ENCODE measurements around the gene GAS6. TPM values are rescaled to one million over a fixed set of nuclear protein-coding genes. Genes with fewer than 3 reads are reported as not detected.

Gene GAS6
- total and polyA plus RNA-seq, 2 donors (not counting 3 experiments of a cell fraction or from before 2014, with no cell fraction given), result 69.2 to 109 TPM

- Histone ChIP-seq H3K36me3 (ENCODE audit: control insufficient read depth in 2 of 2, extremely low read depth in 1 of 2, insufficient read depth in 2 of 2, low read length in 2 of 2) (no peaks in the 10 kb centered on the region), H3K27me3 (ENCODE audit: control insufficient read depth in 2 of 2, insufficient read depth in 2 of 2, low read length in 2 of 2) (peaks cover 9 to 10% of the 10 kb centered on the region in 2 experiments), H3K4me1 (ENCODE audit: control insufficient read depth, extremely low read depth, insufficient read depth, low read length) (no peaks in the 10 kb centered on the region), H2AFZ (ENCODE audit: low read depth, low read length) (no peak overlapping the region), H4K20me1 (replicated peaks; ENCODE audit: control insufficient read depth, extremely low read depth, insufficient read depth, low read length) (no peaks in the 10 kb centered on the region), H3K79me2 (ENCODE audit: control insufficient read depth, insufficient read depth, low read length) (no peaks in the 10 kb centered on the region), H3K27ac (ENCODE audit: insufficient read depth, low read depth, low read length) (no peak overlapping the region), H3K9ac (replicated peaks; ENCODE audit: extremely low read depth, insufficient read depth, low read length) (no peak overlapping the region), H3K4me3 (replicated peaks in 1 of 3; ENCODE audit: insufficient read depth in 1 of 3, low read depth in 1 of 3, low read length in 3 of 3) (no peak overlapping the region), H3K9me3 (replicated peaks; ENCODE audit: control insufficient read depth, insufficient read depth, low read length) (no peaks in the 10 kb centered on the region), H3K9me1 (replicated peaks; ENCODE audit: control insufficient read depth, extremely low read depth, insufficient read depth, low read length) (no peaks in the 10 kb centered on the region), H3K4me2 (ENCODE audit: insufficient read depth, low read length) (no peak overlapping the region)
- dilution Hi-C loops (cut with MboI; ENCODE audit: extremely low pct_ligation_motif_present, low sequenced_read_pairs) (no loop called here), intact Hi-C loops (cut with micrococcal nuclease) (loop anchor here (2.0 kb wide), 2 partner anchors 43 to 89 kb away; no protein-coding TSS in a partner anchor)
- FAIRE-seq (no peak), DNase-seq (ENCODE audit: low read depth, low spot score) (no peak)
- no TSS peak for BruUV-seq (replicated peaks)
- POLR2A ChIA-PET, result no interaction called here
- CTCF ChIA-PET, result no interaction called here
- TF ChIP-seq MAX (IDR thresholded peaks at IDR 0.05; ENCODE audit: insufficient read depth, insufficient read length) (no peak), POLR2A (IDR thresholded peaks at IDR 0.05; ENCODE audit: low read depth, low read length) (no peak), JUN (IDR thresholded peaks at IDR 0.05; ENCODE audit: borderline replicate concordance, insufficient read depth, insufficient read length, low read depth) (no peak), POLR2AphosphoS5 (IDR thresholded peaks at IDR 0.05; ENCODE audit: insufficient read depth, low read depth, low read length) (no peak), FOS (IDR thresholded peaks at IDR 0.05; ENCODE audit: borderline replicate concordance, insufficient read depth, low read length) (no peak), GATA2 (IDR thresholded peaks at IDR 0.05; ENCODE audit: insufficient read depth, insufficient read length, low read depth, low read length) (no peak), EZH2 (IDR thresholded peaks at IDR 0.05; ENCODE audit: borderline replicate concordance, low read depth, low read length, severe bottlenecking) (no peak)
Observed at GRCh38 chr13:113905942-113906341, 42.1 kb upstream of the GAS6 start.

- POLR2A ChIA-PET, result no interaction called here
- no peaks in the 10 kb centered on the region for H3K4me1 ChIP-seq (ENCODE audit: control insufficient read depth, extremely low read depth, insufficient read depth, low read length)
Observed at GRCh38 chr13:113905018-113905417, 41.1 kb upstream of the GAS6 start.

More at GRCh38 chr13:113905018-113905417, 41.1 kb upstream of the GAS6 start:
- no peak overlapping the region for H3K4me3 ChIP-seq (replicated peaks in 1 of 3; ENCODE audit: insufficient read depth in 1 of 3, low read depth in 1 of 3, low read length in 3 of 3)
- H3K36me3 ChIP-seq (ENCODE audit: control insufficient read depth in 2 of 2, extremely low read depth in 1 of 2, insufficient read depth in 2 of 2, low read length in 2 of 2), result no peaks in the 10 kb centered on the region
- no TSS peak for BruUV-seq (replicated peaks)
- intact Hi-C loops (cut with micrococcal nuclease), result loop anchor here (2.0 kb wide), 2 partner anchors 42 to 88 kb away; no protein-coding TSS in a partner anchor
- H3K9me1 ChIP-seq (replicated peaks; ENCODE audit: control insufficient read depth, extremely low read depth, insufficient read depth, low read length), result no peaks in the 10 kb centered on the region
- DNase-seq (ENCODE audit: low read depth, low spot score) (no peak), FAIRE-seq (no peak)
- TF ChIP-seq POLR2A (IDR thresholded peaks at IDR 0.05; ENCODE audit: low read depth, low read length) (no peak), GATA2 (IDR thresholded peaks at IDR 0.05; ENCODE audit: insufficient read depth, insufficient read length, low read depth, low read length) (no peak), FOS (IDR thresholded peaks at IDR 0.05; ENCODE audit: borderline replicate concordance, insufficient read depth, low read length) (no peak), MAX (IDR thresholded peaks at IDR 0.05; ENCODE audit: insufficient read depth, insufficient read length) (no peak), POLR2AphosphoS5 (IDR thresholded peaks at IDR 0.05; ENCODE audit: insufficient read depth, low read depth, low read length) (no peak), CTCF (IDR thresholded peaks at IDR 0.05; ENCODE audit: extremely low read depth in 1 of 2, insufficient read depth in 1 of 2, low read depth in 1 of 2, low read length in 2 of 2) (no peak), JUN (IDR thresholded peaks at IDR 0.05; ENCODE audit: borderline replicate concordance, insufficient read depth, insufficient read length, low read depth) (no peak), EZH2 (IDR thresholded peaks at IDR 0.05; ENCODE audit: borderline replicate concordance, low read depth, low read length, severe bottlenecking) (no peak), MYC (IDR thresholded peaks at IDR 0.05; ENCODE audit: low read depth, low read length) (no peak)
- dilution Hi-C loops (cut with MboI; ENCODE audit: extremely low pct_ligation_motif_present, low sequenced_read_pairs), result no loop called here
- H3K27ac ChIP-seq (ENCODE audit: insufficient read depth, low read depth, low read length), result no peak overlapping the region
- no peak overlapping the region for H3K9ac ChIP-seq (replicated peaks; ENCODE audit: extremely low read depth, insufficient read depth, low read length)
- H3K27me3 ChIP-seq (ENCODE audit: control insufficient read depth in 2 of 2, insufficient read depth in 2 of 2, low read length in 2 of 2), result peaks cover 0 to 9% of the 10 kb centered on the region in 2 experiments
- no peaks in the 10 kb centered on the region for H3K9me3 ChIP-seq (replicated peaks; ENCODE audit: control insufficient read depth, insufficient read depth, low read length)
- H3K79me2 ChIP-seq (ENCODE audit: control insufficient read depth, insufficient read depth, low read length), result no peaks in the 10 kb centered on the region
- CTCF ChIA-PET, result interaction anchor here (0.5 to 2.1 kb wide), 29 partner anchors 10 to 1108 kb away, joined by 3 to 21 read pairs (median 5); no protein-coding TSS in a partner anchor
- H2AFZ ChIP-seq (ENCODE audit: low read depth, low read length), result no peak overlapping the region
- H3K4me2 ChIP-seq (ENCODE audit: insufficient read depth, low read length), result no peak overlapping the region
- H4K20me1 ChIP-seq (replicated peaks; ENCODE audit: control insufficient read depth, extremely low read depth, insufficient read depth, low read length), result no peaks in the 10 kb centered on the region

Measured in endothelial cell of umbilical vein (primary cell).